Caco-2 (cell line): ENCODE measurements around the gene AP4M1. TPM values are rescaled to one million over a fixed set of nuclear protein-coding genes. Genes with fewer than 3 reads are reported as not detected.

Experiments
- BruUV-seq: library from RNA; stranded (reverse); fragments of 400-500 nt; replicated peaks from 2 replicates; lab custom pipeline; 2021; lab: Mats Ljungman, UMichigan
- CTCF ChIA-PET: fragments of 300-600 bp; sonication (Branson Sonifier 250); formaldehyde crosslinking; loops from one replicate; lab custom pipeline; 2022; ENCODE audit warnings: antibody characterized with exemption; lab: Charles Lee
- POLR2A ChIA-PET: fragments of 300-600 bp; sonication (Branson Sonifier 250); formaldehyde crosslinking; loops from one replicate; lab custom pipeline; 2022; ENCODE audit warnings: antibody characterized with exemption; lab: Charles Lee
- DNase-seq, 2 experiments: peaks; one replicate each; pipeline versions ENCODE4 v3.0.0 to v3.0.0-alpha.2; 2020 to 2022
- H3K27me3 ChIP-seq: replicated peaks from 2 replicates; pipeline ENCODE4 v1.6.0; 2011; ENCODE audit warnings: low read length; ENCODE audit not compliant: control insufficient read depth, insufficient read depth
- H3K36me3 ChIP-seq: 2 replicates; pipeline ENCODE4 v1.5.1; 2011; ENCODE audit warnings: low read length; ENCODE audit not compliant: control insufficient read depth, insufficient read depth
- H3K4me1 ChIP-seq: fragments of 250-450 bp; sonication (Bioruptor Pico); 2 replicates; pipeline ENCODE4 v1.5.1; 2020; ENCODE audit warnings: mild to moderate bottlenecking
- H3K4me3 ChIP-seq: 2 replicates; pipeline ENCODE4 v1.5.1; 2011; ENCODE audit warnings: low read depth, mild to moderate bottlenecking, control low read depth, low read length
- H3K9me3 ChIP-seq: fragments of 250-450 bp; sonication (Bioruptor Pico); 2 replicates; pipeline ENCODE4 v1.5.1; 2020; ENCODE audit warnings: mild to moderate bottlenecking, moderate library complexity
- H3K27ac Mint-ChIP-seq: one replicate; pipeline ENCODE4 v1.8.0; 2022; ENCODE audit warnings: mixed read lengths; ENCODE audit not compliant: unreplicated experiment
- H3K27me3 Mint-ChIP-seq: one replicate; pipeline ENCODE4 v1.8.0; 2022; ENCODE audit warnings: mixed read lengths; ENCODE audit not compliant: insufficient read depth, unreplicated experiment
- H3K36me3 Mint-ChIP-seq: one replicate; pipeline ENCODE4 v1.8.0; 2022; ENCODE audit warnings: mild to moderate bottlenecking, mixed read lengths; ENCODE audit not compliant: insufficient read depth, unreplicated experiment
- H3K4me1 Mint-ChIP-seq: one replicate; pipeline ENCODE4 v1.8.0; 2022; ENCODE audit warnings: low read depth, mixed read lengths; ENCODE audit not compliant: unreplicated experiment
- H3K4me3 Mint-ChIP-seq: one replicate; pipeline ENCODE4 v1.8.0; 2022; ENCODE audit warnings: mild to moderate bottlenecking, moderate library complexity, mixed read lengths; ENCODE audit not compliant: unreplicated experiment
- H3K9me3 Mint-ChIP-seq: one replicate; pipeline ENCODE4 v1.8.0; 2022; ENCODE audit warnings: mixed read lengths; ENCODE audit not compliant: unreplicated experiment
- intact Hi-C: fragments of 100-400 bp; cut with micrococcal nuclease; formaldehyde crosslinking; loops from one replicate; pipeline ENCODE4 v1.10.0; 2022; ENCODE audit not compliant: unreplicated experiment
- total RNA-seq: library from RNA; stranded (reverse); gene quantifications from 2 replicates; pipeline ENCODE4 v1.2.3, GENCODE V29; 2022
- TF ChIP-seq, protein P1 (sequence below), 2 experiments: fragments of 200-600 bp in 1 of 2; IDR thresholded peaks; 1 replicate in 1 of 2; 2 replicates in 1 of 2; pipeline versions ENCODE4 v1.5.1 to v1.8.0; 2011 to 2022; ENCODE audit warnings: antibody characterized with exemption in 1 of 2, control low read depth in 1 of 2, inconsistent platforms in 1 of 2, low read depth in 1 of 2, low read length in 1 of 2, mild to moderate bottlenecking in 1 of 2, moderate library complexity in 1 of 2; ENCODE audit not compliant: insufficient read depth in 1 of 2, severe bottlenecking in 1 of 2, unreplicated experiment in 1 of 2

Gene AP4M1
- total RNA-seq, 1 experiment from 2014 or later, result 16.2 TPM

DNA sequence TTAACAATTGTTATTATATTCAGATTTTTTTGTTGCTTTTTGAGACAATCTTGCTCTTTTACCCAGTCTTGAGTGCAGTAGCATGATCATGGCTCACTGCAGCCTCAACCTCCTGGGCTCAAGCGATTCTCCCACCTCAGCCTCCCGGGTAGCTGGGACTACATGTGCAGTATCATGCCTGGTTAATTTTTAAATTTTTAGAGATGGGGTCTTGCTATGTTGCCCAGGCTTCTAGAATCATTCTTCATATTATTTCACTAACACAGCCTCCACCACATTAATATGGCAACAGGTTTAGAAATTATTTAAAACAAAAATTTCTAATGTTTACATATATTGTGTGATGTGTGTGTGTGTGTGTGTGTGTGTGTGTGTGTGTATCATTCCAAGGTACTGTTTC is 45.8 kb downstream of the AP4M1 start:
- no TSS peak for BruUV-seq
- H3K4me3 ChIP-seq, result no peak overlapping the region
- no peaks in the 10 kb centered on the region for H3K9me3 Mint-ChIP-seq
- TF ChIP-seq, protein P1, sequence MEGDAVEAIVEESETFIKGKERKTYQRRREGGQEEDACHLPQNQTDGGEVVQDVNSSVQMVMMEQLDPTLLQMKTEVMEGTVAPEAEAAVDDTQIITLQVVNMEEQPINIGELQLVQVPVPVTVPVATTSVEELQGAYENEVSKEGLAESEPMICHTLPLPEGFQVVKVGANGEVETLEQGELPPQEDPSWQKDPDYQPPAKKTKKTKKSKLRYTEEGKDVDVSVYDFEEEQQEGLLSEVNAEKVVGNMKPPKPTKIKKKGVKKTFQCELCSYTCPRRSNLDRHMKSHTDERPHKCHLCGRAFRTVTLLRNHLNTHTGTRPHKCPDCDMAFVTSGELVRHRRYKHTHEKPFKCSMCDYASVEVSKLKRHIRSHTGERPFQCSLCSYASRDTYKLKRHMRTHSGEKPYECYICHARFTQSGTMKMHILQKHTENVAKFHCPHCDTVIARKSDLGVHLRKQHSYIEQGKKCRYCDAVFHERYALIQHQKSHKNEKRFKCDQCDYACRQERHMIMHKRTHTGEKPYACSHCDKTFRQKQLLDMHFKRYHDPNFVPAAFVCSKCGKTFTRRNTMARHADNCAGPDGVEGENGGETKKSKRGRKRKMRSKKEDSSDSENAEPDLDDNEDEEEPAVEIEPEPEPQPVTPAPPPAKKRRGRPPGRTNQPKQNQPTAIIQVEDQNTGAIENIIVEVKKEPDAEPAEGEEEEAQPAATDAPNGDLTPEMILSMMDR (IDR thresholded peaks at IDR 0.05; ENCODE audit: insufficient read depth in 1 of 2, low read depth in 1 of 2, low read length in 1 of 2, severe bottlenecking in 1 of 2, unreplicated experiment in 1 of 2), result no peak
- POLR2A ChIA-PET, result no interaction called here
- H3K27me3 Mint-ChIP-seq, result no peaks in the 10 kb centered on the region
- intact Hi-C loops, result no loop called here
- no peaks in the 10 kb centered on the region for H3K9me3 ChIP-seq
- no peaks in the 10 kb centered on the region for H3K27me3 ChIP-seq
- no peak for DNase-seq
- peaks cover 35% of the 10 kb centered on the region for H3K36me3 Mint-ChIP-seq
- no peaks in the 10 kb centered on the region for H3K36me3 ChIP-seq
- H3K4me3 Mint-ChIP-seq, result no peak overlapping the region
- H3K4me1 Mint-ChIP-seq, result peaks cover 9% of the 10 kb centered on the region
- no peak overlapping the region for H3K27ac Mint-ChIP-seq
- CTCF ChIA-PET, result interaction anchor here (0.6 kb wide), 2 partner anchors 19 to 52 kb away, joined by 4 to 5 read pairs; no protein-coding TSS in a partner anchor
- H3K4me1 ChIP-seq, result no peaks in the 10 kb centered on the region; the same call in 1 of the 2 replicates

DNA sequence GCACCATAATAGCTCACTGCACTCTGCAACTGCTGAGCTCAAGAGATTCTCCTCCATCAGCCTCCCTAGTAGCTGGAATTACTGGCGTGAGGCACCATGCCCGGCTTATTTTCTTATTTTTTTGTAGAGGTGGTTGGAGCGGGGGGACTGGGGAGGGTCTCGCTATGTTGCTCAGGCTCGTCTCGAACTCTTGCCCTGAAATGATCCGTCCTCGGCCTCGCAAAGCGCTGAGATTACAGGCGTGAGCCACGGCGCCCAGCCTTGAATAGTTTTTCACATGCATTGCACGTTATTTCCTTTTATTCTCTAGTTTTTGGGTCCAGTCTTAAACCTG is 46.7 kb downstream of the AP4M1 start:
- TF ChIP-seq, protein P1 (IDR thresholded peaks at IDR 0.05; ENCODE audit: insufficient read depth in 1 of 2, low read depth in 1 of 2, low read length in 1 of 2, severe bottlenecking in 1 of 2, unreplicated experiment in 1 of 2), result no peak
- H3K36me3 ChIP-seq, result no peaks in the 10 kb centered on the region
- peaks cover 42% of the 10 kb centered on the region for H3K36me3 Mint-ChIP-seq
- peak overlapping the region; percentile 77 for H3K27ac Mint-ChIP-seq
- H3K4me3 Mint-ChIP-seq, result peak overlapping the region; percentile 95
- no peak for DNase-seq
- peaks cover 9% of the 10 kb centered on the region for H3K4me1 Mint-ChIP-seq
- CTCF ChIA-PET, result interaction anchor here (0.6 to 1.7 kb wide), 8 partner anchors 9 to 280 kb away, joined by 3 to 7 read pairs (median 4); partner anchors contain the start of genes GAL3ST4 and ZCWPW1
- H3K4me3 ChIP-seq, result peak overlapping the region; percentile 21
- H3K27me3 ChIP-seq, result no peaks in the 10 kb centered on the region
- no TSS peak for BruUV-seq
- H3K9me3 ChIP-seq, result no peaks in the 10 kb centered on the region
- POLR2A ChIA-PET, result interaction anchor here (1.0 to 1.8 kb wide), 11 partner anchors 9 to 99 kb away, joined by 3 to 12 read pairs (median 5); partner anchors contain the start of genes AP4M1, GPC2, MBLAC1 and MCM7
- no peaks in the 10 kb centered on the region; the same call in 1 of the 2 replicates for H3K4me1 ChIP-seq
- intact Hi-C loops, result loop anchor here (1.0 kb wide), 1 partner anchor 10 kb away; the partner anchor contains the start of gene TRAPPC14
- no peaks in the 10 kb centered on the region for H3K9me3 Mint-ChIP-seq
- H3K27me3 Mint-ChIP-seq, result no peaks in the 10 kb centered on the region

DNA sequence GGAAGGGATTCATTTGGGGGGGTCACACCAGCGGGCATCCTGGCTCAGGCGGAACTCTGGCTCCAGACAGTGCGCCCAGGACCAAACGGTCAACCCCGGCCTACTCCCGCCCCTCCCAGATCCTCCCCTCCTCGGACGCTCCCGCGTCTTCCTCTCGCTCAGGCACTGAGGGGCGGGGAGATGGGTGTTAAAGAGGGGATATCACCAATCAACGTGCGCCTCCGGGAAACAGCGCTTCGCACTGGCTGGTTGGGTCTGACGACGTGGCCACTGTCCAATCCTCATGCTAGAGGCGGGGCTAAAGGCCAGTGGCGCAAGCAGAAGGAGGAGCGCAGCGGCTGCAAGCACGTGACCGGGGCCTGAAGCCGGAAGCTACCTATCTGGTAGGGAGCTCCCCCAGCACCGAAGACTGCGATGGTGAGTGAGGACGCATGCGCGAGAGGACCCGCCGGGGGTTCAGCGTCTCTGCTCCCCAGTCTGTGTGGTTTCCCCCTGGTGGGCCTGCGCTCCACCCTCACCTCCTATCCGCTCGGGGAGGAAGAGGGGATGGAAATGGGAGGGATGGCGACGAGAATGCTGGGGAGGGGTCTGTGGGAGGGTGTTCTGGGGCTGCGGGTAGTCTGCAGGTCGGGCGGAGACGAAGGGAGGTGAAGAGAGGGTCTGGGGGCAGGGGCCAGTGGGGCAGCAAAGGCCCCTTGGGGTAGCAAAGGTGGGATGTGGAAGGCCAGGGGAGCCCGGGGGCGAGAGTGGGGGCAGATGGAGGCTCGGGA is 47.3 kb downstream of the AP4M1 start, which contains the start of gene LAMTOR4:
Gene LAMTOR4 (plus strand): TSS at position 360 of the 770 bp plus-strand sequence. CDS start 55 bp downstream, at position 415.
- Histone ChIP-seq H3K4me1 (peaks cover 3% of the 10 kb centered on the region), H3K36me3 (no peaks in the 10 kb centered on the region), H3K4me3 (peak within 1 kb of the TSS; percentile 71), H3K27me3 (no peaks in the 10 kb centered on the region), H3K9me3 (no peaks in the 10 kb centered on the region)
- Mint-ChIP-seq H3K27ac (peak within 1 kb of the TSS; percentile 77), H3K4me3 (peak within 1 kb of the TSS; percentile 95), H3K36me3 (peaks cover 48% of the 10 kb centered on the region), H3K9me3 (no peaks in the 10 kb centered on the region), H3K27me3 (no peaks in the 10 kb centered on the region), H3K4me1 (peaks cover 12% of the 10 kb centered on the region)
- DNase-seq, result peak; percentile 99 to 100
- TF ChIP-seq, protein P1 (IDR thresholded peaks at IDR 0.05; ENCODE audit: insufficient read depth in 1 of 2, low read depth in 1 of 2, low read length in 1 of 2, severe bottlenecking in 1 of 2, unreplicated experiment in 1 of 2), result no peak
- intact Hi-C loops, result loop anchor here (1.0 kb wide), 1 partner anchor 10 kb away; the partner anchor contains the start of gene TRAPPC14
- CTCF ChIA-PET, result interaction anchor here (0.6 to 1.7 kb wide), 10 partner anchors 10 to 280 kb away, joined by 3 to 7 read pairs (median 4); partner anchors contain the start of genes GAL3ST4 and ZCWPW1
- POLR2A ChIA-PET, result interaction anchor here (0.5 to 1.8 kb wide), 15 partner anchors 9 to 280 kb away, joined by 3 to 12 read pairs (median 3); partner anchors contain the start of genes AP4M1, GPC2, MBLAC1 and MCM7
- BruUV-seq, result no TSS peak
